IMR-90 (cell line): Measurements from ENCODE around the gene CERS6. TPM values are rescaled to one million over a fixed set of nuclear protein-coding genes. Genes with fewer than 3 reads are reported as not detected.

Source experiments
- ATAC-seq: fragments of 200-7000 bp; cut with Tn5 transposase; 2 replicates; pipeline ENCODE4 v1.9.1; 2020; ENCODE audit warnings: low read depth, mild to moderate bottlenecking, moderate library complexity
- BruUV-seq: library from RNA; stranded (reverse); fragments of 400-500 nt; replicated peaks from 2 replicates; lab custom pipeline; 2021; lab: Mats Ljungman, UMichigan
- CTCF ChIA-PET: fragments of 300-600 bp; formaldehyde crosslinking; extraction: SDS; loops from one replicate; lab custom pipeline; 2021; ENCODE audit warnings: antibody characterized with exemption; lab: Yijun Ruan, JAX
- POLR2A ChIA-PET: fragments of 300-600 bp; sonication (Branson Sonifier 250); formaldehyde crosslinking; loops from one replicate; lab custom pipeline; 2022; ENCODE audit warnings: antibody characterized with exemption; ENCODE audit not compliant: unreplicated experiment; lab: Charles Lee
- DNase-seq: peaks from one replicate; pipeline ENCODE4 v3.0.0; 2013
- H2AFZ ChIP-seq: replicated peaks from 2 replicates; pipeline ENCODE3; 2013; ENCODE audit warnings: low read length, mild to moderate bottlenecking; ENCODE audit not compliant: poor library complexity
- H2AK5ac ChIP-seq: 2 replicates; pipeline ENCODE4 v1.6.1; 2013; ENCODE audit warnings: low read depth, low read length, inconsistent platforms
- H2AK9ac ChIP-seq: replicated peaks from 2 replicates; pipeline ENCODE3; 2013; ENCODE audit warnings: mild to moderate bottlenecking, low read depth, low read length, moderate library complexity; ENCODE audit not compliant: poor library complexity
- H2BK120ac ChIP-seq: 2 replicates; pipeline ENCODE4 v1.6.1; 2013; ENCODE audit warnings: low read depth, low read length, inconsistent platforms
- H2BK15ac ChIP-seq: 3 replicates; pipeline ENCODE4 v1.6.1; 2013; ENCODE audit warnings: low read depth, low read length, inconsistent platforms
- H2BK20ac ChIP-seq: 2 replicates; pipeline ENCODE4 v1.6.1; 2013; ENCODE audit warnings: low read depth, mild to moderate bottlenecking, inconsistent platforms, low read length, moderate library complexity
- H2BK5ac ChIP-seq: 2 replicates; pipeline ENCODE4 v1.6.1; 2013; ENCODE audit warnings: mild to moderate bottlenecking, low read depth, low read length, inconsistent platforms; ENCODE audit not compliant: poor library complexity, severe bottlenecking
- H3K14ac ChIP-seq: replicated peaks from 2 replicates; pipeline ENCODE4 v1.6.1; 2013; ENCODE audit warnings: low read depth, low read length, inconsistent platforms
- H3K18ac ChIP-seq: 2 replicates; pipeline ENCODE4 v1.6.1; 2013; ENCODE audit warnings: low read depth, low read length, control low read depth
- H3K23ac ChIP-seq: 2 replicates; pipeline ENCODE4 v1.6.1; 2013; ENCODE audit warnings: low read depth, low read length, inconsistent platforms
- H3K27ac ChIP-seq: 2 replicates; pipeline ENCODE4 v1.5.1; 2013; ENCODE audit warnings: mild to moderate bottlenecking, control low read depth, low read length; ENCODE audit not compliant: insufficient read depth
- H3K27me3 ChIP-seq: 2 replicates; pipeline ENCODE4 v1.6.1; 2013; ENCODE audit warnings: low read length; ENCODE audit not compliant: control insufficient read depth, insufficient read depth
- H3K36me3 ChIP-seq: 2 replicates; pipeline ENCODE4 v1.6.1; 2013; ENCODE audit warnings: low read length, mixed read lengths; ENCODE audit not compliant: control insufficient read depth, insufficient read depth
- H3K4ac ChIP-seq: 2 replicates; pipeline ENCODE4 v1.6.1; 2013; ENCODE audit warnings: low read depth, low read length, inconsistent platforms
- H3K4me1 ChIP-seq: 2 replicates; pipeline ENCODE4 v1.6.1; 2013; ENCODE audit warnings: low read length, mixed read lengths; ENCODE audit not compliant: control insufficient read depth, insufficient read depth
- H3K4me2 ChIP-seq: 2 replicates; pipeline ENCODE4 v1.6.1; 2013; ENCODE audit warnings: low read depth, mild to moderate bottlenecking, control low read depth, low read length, moderate library complexity
- H3K4me3 ChIP-seq: 2 replicates; pipeline ENCODE4 v1.5.1; 2013; ENCODE audit warnings: low read depth, mild to moderate bottlenecking, control low read depth, low read length, moderate library complexity; ENCODE audit not compliant: insufficient read depth
- H3K56ac ChIP-seq: 2 replicates; pipeline ENCODE4 v1.6.1; 2013; ENCODE audit warnings: low read length, inconsistent platforms; ENCODE audit not compliant: insufficient read depth; ENCODE audit errors: extremely low read depth
- H3K79me1 ChIP-seq, 2 experiments: 2 replicates each; pipeline ENCODE4 v1.6.1; 2013; ENCODE audit warnings: low read length in 2 of 2, inconsistent platforms in 1 of 2, low read depth in 1 of 2
- H3K9ac ChIP-seq: 2 replicates; pipeline ENCODE4 v1.6.1; 2013; ENCODE audit warnings: low read depth, low read length, control low read depth
- H3K9me1 ChIP-seq: 2 replicates; pipeline ENCODE4 v1.6.1; 2013; ENCODE audit warnings: low read length, inconsistent platforms; ENCODE audit not compliant: insufficient read depth
- H3K9me3 ChIP-seq: 2 replicates; pipeline ENCODE4 v1.6.1; 2013; ENCODE audit warnings: low read length; ENCODE audit not compliant: control insufficient read depth, insufficient read depth
- H4K20me1 ChIP-seq: 2 replicates; pipeline ENCODE4 v1.6.1; 2013; ENCODE audit warnings: low read length, inconsistent platforms; ENCODE audit not compliant: insufficient read depth
- H4K5ac ChIP-seq: 2 replicates; pipeline ENCODE4 v1.6.1; 2013; ENCODE audit warnings: mild to moderate bottlenecking, low read depth, low read length, control low read depth
- H4K8ac ChIP-seq, 2 experiments: 2 replicates each; pipeline ENCODE4 v1.6.1; 2013; ENCODE audit warnings: low read depth in 2 of 2, low read length in 2 of 2, control low read depth in 1 of 2, inconsistent platforms in 1 of 2
- H4K91ac ChIP-seq: 2 replicates; pipeline ENCODE4 v1.6.1; 2013; ENCODE audit warnings: low read depth, low read length, inconsistent platforms; ENCODE audit not compliant: insufficient read depth
- BHLHE40 ChIP-seq: fragments of 150-350 bp; IDR thresholded peaks from 2 replicates; pipeline ENCODE4 v1.6.1; 2016; ENCODE audit warnings: mild to moderate bottlenecking, low read depth, low read length
- CHD1 ChIP-seq: IDR thresholded peaks from 2 replicates; pipeline ENCODE4 v1.6.1; 2012; ENCODE audit warnings: low read depth, low read length, improper control_type of control experiment
- FOS ChIP-seq: fragments of 150-350 bp; IDR thresholded peaks from 2 replicates; pipeline ENCODE4 v1.6.1; 2016; ENCODE audit warnings: low read depth, low read length
- RCOR1 ChIP-seq: IDR thresholded peaks from 2 replicates; pipeline ENCODE4 v1.6.1; 2012; ENCODE audit warnings: mild to moderate bottlenecking, low read length, improper control_type of control experiment; ENCODE audit not compliant: insufficient replicate concordance
- RFX5 ChIP-seq: IDR thresholded peaks from 2 replicates; pipeline ENCODE4 v1.8.0; 2012; ENCODE audit warnings: low read depth, mild to moderate bottlenecking, low read length, moderate library complexity
- SMC3 ChIP-seq: fragments of 150-350 bp; IDR thresholded peaks from 2 replicates; pipeline ENCODE4 v1.6.1; 2016; ENCODE audit warnings: low read depth, mild to moderate bottlenecking, antibody characterized with exemption, low read length, moderate library complexity
- WGBS, 2 experiments: methylation state at CpG; one replicate each; pipeline versions ENCODE4 v1.1.5 to v1.1.7; 2013; ENCODE audit warnings: missing lambda C conversion rate in 2 of 2; ENCODE audit not compliant: insufficient read length in 1 of 2; ENCODE audit errors: extremely low coverage in 2 of 2; 5-methylcytosine and 5-hydroxymethylcytosine counted together
- dilution Hi-C: fragments of 300-500 bp; cut with HindIII; formaldehyde crosslinking; loops from one replicate; pipeline ENCODE4 v1.14.3; 2018; ENCODE audit warnings: low sequenced_read_pairs; ENCODE audit not compliant: unreplicated experiment
- in situ Hi-C: fragments of 300-500 bp; cut with MboI; formaldehyde crosslinking; loops from 3 replicates; pipeline ENCODE4 v1.14.3; 2019; ENCODE audit warnings: low sequenced_read_pairs, inconsistent platforms, mixed read lengths
- intact Hi-C: fragments of 100-400 bp; cut with micrococcal nuclease; formaldehyde crosslinking; loops from 2 replicates; pipeline ENCODE4 v1.10.0; 2022
- polyA plus RNA-seq, 3 experiments: library from polyadenylated mRNA; depleted of rRNA; stranded (reverse); fragments of >200 nt; gene quantifications; 2 replicates each; pipeline ENCODE4 v1.2.3, GENCODE V29; 2012; ENCODE audit warnings: low replicate concordance in 1 of 3
- total RNA-seq: library from RNA; depleted of rRNA; stranded (reverse); fragments of >200 nt; gene quantifications from 2 replicates; pipeline ENCODE4 v1.2.3, GENCODE V29; 2012
- TF ChIP-seq, protein P1 (sequence below): fragments of 150-350 bp; IDR thresholded peaks from 2 replicates; pipeline ENCODE4 v1.6.1; 2017; ENCODE audit warnings: mild to moderate bottlenecking, antibody characterized with exemption, low read length, low read depth

CERS6 gene
- total and polyA plus RNA-seq, 2 of the 4 experiments (the other 2 are of a cell fraction) = 2.1 to 5.7 TPM

DNA sequence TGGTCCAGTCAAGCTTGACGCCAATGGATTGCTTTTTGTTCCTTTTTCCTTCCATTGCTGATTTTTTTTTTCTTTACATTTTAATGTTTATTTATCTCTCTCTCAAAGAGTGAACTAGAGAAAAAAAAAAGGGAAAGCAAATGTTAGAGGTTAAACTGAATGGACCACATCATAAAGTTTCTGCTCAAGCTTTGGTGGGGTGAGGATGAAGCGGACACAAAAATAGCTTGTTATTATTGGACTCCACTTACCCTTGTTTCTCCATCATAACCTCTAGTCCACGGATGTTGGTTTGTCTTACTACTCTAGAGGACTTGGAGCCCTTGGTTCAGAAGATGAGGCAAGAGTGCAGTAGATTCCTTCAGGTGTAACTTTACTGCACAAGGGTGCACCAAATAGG is 27.6 kb upstream of the CERS6 start:
- Histone ChIP-seq H3K27ac (no peak overlapping the region), H2BK120ac (no peak overlapping the region), H2BK5ac (no peak overlapping the region), H3K9me1 (no peaks in the 10 kb centered on the region), H3K18ac (no peak overlapping the region), H3K27me3 (peaks cover 2% of the 10 kb centered on the region; the same call in 1 of the 2 replicates), H3K36me3 (no peaks in the 10 kb centered on the region), H3K9ac (no peak overlapping the region), H2AK5ac (no peak overlapping the region), H3K79me1 (no peaks in the 10 kb centered on the region), H4K20me1 (no peaks in the 10 kb centered on the region), H3K23ac (no peak overlapping the region), H3K4me3 (no peak overlapping the region), H3K4me1 (no peaks in the 10 kb centered on the region), H3K56ac (no peak overlapping the region), H2AFZ (no peak overlapping the region), H2BK20ac (no peak overlapping the region), H3K9me3 (no peaks in the 10 kb centered on the region), H3K14ac (no peak overlapping the region), H2BK15ac (no peak overlapping the region), H4K5ac (no peak overlapping the region), H3K4ac (no peak overlapping the region), H4K8ac (no peak overlapping the region), H3K4me2 (no peak overlapping the region), H4K91ac (no peak overlapping the region), H2AK9ac (no peak overlapping the region)
- in situ Hi-C loops (no loop called here), dilution Hi-C loops (no loop called here), intact Hi-C loops (no loop called here)
- DNase-seq (no peak), ATAC-seq (no peak)
- BruUV-seq = no TSS peak
- POLR2A ChIA-PET = no interaction called here
- TF ChIP-seq RCOR1 (no peak), FOS (no peak), SMC3 (no peak), CHD1 (no peak), BHLHE40 (no peak), RFX5 (no peak)
- TF ChIP-seq, protein P1, sequence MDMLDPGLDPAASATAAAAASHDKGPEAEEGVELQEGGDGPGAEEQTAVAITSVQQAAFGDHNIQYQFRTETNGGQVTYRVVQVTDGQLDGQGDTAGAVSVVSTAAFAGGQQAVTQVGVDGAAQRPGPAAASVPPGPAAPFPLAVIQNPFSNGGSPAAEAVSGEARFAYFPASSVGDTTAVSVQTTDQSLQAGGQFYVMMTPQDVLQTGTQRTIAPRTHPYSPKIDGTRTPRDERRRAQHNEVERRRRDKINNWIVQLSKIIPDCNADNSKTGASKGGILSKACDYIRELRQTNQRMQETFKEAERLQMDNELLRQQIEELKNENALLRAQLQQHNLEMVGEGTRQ = no peak
- no CpG with 5 or more reads among the region's 3 CpGs for WGBS, 2 experiments
- CTCF ChIA-PET = no interaction called here
